Measurements from ENCODE around the gene DIAPH2.

Gene DIAPH2

DNA sequence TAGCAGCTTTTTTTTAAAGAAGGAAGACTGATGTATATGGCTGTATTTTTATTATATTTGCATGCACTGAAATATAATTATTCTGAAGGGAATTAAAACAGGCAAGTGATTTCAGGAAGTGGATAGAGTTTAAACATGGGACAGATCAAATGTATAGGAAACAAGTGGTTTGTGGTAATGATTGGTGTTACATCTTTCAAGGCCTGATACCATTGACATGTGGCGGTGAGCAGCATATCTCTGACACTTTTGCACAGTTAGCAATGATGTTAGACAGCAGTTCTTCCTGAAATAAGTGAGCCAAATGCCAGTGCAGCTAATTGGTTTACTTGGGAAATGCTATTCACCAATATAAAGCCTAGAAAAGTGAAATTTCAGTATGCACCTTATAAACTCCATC lies 471.2 kb downstream of the DIAPH2 start:
- Mint-ChIP-seq H3K27me3 (no peaks in the 10 kb centered on the region), H3K9me3 (no peaks in the 10 kb centered on the region), H3K27ac (no peak overlapping the region), H3K4me1 (ENCODE audit: low read depth) (peaks cover 6% of the 10 kb centered on the region), H3K36me3 (ENCODE audit: low read depth) (no peaks in the 10 kb centered on the region), H3K4me3 (no peak overlapping the region)

DNA sequence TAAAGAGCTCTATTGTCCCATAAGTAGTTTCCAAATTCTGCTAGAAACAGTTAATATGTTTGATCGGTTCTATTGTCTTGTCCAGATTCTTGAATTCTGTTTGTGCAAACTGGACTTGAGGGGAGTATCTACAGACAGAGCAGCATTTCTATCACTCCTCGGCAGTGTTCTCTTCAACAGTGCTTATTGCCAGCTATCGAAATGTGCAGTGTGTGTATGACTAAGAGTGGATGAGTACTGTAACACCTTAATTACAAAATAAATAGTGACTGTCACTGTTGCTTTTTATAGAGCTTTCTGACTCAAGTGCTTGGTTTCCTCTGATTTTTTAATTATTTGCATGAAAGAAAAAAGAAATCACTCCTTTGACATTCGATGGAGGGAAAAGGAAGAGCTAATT lies 473.6 kb downstream of the DIAPH2 start:
- H3K36me3 Mint-ChIP-seq (ENCODE audit: low read depth) = no peaks in the 10 kb centered on the region
- no peaks in the 10 kb centered on the region for H3K9me3 Mint-ChIP-seq
- no peak overlapping the region for H3K27ac Mint-ChIP-seq
- H3K4me1 Mint-ChIP-seq (ENCODE audit: low read depth) = peaks cover 6% of the 10 kb centered on the region
- H3K4me3 Mint-ChIP-seq = no peak overlapping the region
- no peaks in the 10 kb centered on the region for H3K27me3 Mint-ChIP-seq

DNA sequence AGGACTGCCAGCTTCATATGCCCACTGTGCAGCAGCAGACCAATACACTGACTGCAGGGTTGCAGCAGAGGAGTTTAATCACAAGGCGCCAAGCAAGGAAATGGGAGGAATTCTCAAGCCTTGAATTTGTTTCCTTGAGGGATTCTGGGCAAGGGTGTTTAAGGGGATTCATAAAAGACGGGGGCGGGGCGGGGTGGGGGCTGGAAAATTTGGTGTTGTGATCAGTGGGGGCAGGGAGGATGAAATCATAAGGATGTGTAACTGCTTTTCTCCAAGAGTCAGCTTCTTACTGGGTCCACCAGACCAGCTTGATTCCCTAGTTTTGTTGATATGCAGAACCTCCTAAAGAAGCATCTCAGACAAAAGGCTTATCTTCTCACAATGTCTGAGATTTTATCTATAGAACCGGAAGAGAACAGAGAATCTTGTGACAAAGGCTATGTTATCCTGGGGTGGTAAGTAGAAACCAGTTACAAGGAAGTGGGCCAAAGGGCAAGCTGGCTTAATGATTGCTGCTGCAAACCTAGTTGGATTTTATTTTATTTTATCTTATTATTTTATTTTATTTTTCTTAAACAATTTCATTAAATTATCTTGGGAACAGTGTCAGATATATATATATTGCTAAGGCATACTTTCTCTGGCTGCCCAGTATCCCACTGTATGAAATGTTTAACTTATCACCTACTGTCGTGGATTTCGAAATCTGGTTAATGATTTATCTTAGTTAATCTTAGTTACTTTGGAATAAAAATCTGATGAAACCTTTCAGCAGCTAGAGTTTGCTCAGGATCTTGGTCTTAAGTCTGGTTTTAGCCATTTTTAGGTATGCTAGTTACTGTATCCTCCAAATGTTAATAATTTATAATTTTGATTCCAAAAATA lies 475.5 kb downstream of the DIAPH2 start:
- no peak overlapping the region for H3K27ac Mint-ChIP-seq
- H3K36me3 Mint-ChIP-seq (ENCODE audit: low read depth) = no peaks in the 10 kb centered on the region
- peaks cover 6% of the 10 kb centered on the region for H3K4me1 Mint-ChIP-seq (ENCODE audit: low read depth)
- no peak overlapping the region for H3K4me3 Mint-ChIP-seq
- H3K9me3 Mint-ChIP-seq = no peaks in the 10 kb centered on the region
- no peaks in the 10 kb centered on the region for H3K27me3 Mint-ChIP-seq

DNA sequence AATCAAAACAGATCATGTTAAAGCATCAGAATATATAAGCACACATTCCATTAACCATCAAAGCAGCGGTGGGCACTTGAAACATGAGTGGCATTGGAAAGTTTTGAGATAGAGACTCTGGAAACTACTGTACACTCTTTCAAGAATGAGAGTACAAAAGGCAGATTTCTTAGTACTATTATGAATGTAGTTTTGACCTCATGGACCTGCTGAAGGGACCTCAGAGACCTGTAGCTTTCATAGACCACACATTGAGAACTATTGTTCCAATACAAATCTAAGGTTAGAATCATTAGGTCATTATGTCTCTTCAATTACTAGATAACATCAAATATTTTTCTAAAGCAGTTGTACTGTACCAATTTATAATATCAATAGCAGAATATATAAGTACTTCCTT lies 482.7 kb downstream of the DIAPH2 start:
- H3K9me3 Mint-ChIP-seq = no peaks in the 10 kb centered on the region

DNA sequence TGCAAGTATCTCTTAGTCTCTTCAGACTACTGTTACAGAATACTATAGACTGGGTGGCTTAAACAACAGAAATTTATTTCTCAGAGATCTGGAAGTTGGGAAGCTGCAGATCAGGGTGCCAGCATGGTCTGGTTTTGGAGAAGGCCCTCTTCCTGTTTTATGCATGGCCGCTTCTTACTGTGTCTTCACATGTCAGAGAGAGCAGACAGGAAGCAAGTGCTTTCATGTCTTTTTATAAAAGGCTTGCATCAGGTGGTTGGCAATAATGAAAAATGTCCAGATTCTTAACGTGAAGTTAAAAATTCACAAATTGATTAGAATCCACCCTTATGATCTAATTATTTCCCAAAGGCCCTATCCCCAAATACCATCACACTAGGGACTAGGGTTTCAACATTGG lies 484.0 kb downstream of the DIAPH2 start:
- H3K4me1 Mint-ChIP-seq (ENCODE audit: low read depth) = peaks cover 3% of the 10 kb centered on the region
- no peaks in the 10 kb centered on the region for H3K27me3 Mint-ChIP-seq
- H3K4me3 Mint-ChIP-seq = no peak overlapping the region
- H3K27ac Mint-ChIP-seq = no peak overlapping the region
- peaks cover 6% of the 10 kb centered on the region for H3K36me3 Mint-ChIP-seq (ENCODE audit: low read depth)
- H3K9me3 Mint-ChIP-seq = no peaks in the 10 kb centered on the region

More for the DNA sequence above, 482.7 kb downstream of the DIAPH2 start:
- Mint-ChIP-seq H3K27me3 (no peaks in the 10 kb centered on the region), H3K4me3 (no peak overlapping the region), H3K4me1 (ENCODE audit: low read depth) (peaks cover 3% of the 10 kb centered on the region), H3K27ac (no peak overlapping the region), H3K36me3 (ENCODE audit: low read depth) (peaks cover 6% of the 10 kb centered on the region)

DNA sequence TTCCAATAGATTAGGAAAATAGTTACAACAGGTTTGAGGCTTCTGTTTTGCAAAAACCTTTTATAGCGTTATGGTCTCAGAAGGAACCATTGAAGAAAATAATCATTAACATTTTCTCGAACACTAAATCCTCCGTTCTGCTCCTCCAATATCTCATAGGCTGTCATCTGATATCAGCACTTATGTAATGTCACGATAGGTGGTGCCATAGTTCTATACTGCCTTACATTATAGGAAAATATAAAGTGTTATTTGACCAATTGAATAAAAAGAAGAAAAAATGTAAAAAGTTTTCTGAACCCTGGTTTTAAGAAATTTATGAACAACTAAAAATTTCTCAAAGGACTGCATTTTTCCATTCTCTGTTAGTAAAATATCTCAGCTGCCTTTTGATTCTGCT lies 490.5 kb downstream of the DIAPH2 start:
- Mint-ChIP-seq H3K4me3 (no peak overlapping the region), H3K27me3 (no peaks in the 10 kb centered on the region), H3K36me3 (ENCODE audit: low read depth) (peaks cover 10% of the 10 kb centered on the region), H3K27ac (no peak overlapping the region), H3K4me1 (ENCODE audit: low read depth) (no peaks in the 10 kb centered on the region), H3K9me3 (no peaks in the 10 kb centered on the region)

DNA sequence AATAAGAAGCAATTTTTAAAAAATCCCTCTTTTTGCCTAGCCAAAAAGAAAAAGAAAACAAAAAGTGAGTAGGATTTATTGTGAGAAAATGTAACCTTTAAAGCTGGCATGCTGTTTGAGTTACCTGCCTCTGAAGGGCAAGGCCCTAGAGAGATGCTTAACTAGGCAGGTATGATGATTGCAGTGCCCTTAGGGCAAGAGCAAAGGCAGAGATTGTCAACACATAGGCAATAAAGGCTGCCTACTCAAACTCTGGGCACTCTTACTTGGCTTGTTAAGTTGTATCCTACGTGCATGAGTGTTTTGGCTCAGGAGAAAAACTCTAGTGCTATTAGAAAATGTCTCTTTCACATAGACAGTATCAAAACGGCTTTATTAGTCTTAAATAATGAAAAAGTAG lies 505.0 kb downstream of the DIAPH2 start:
- Mint-ChIP-seq H3K27ac (no peak overlapping the region), H3K27me3 (no peaks in the 10 kb centered on the region), H3K4me3 (no peak overlapping the region), H3K9me3 (no peaks in the 10 kb centered on the region), H3K36me3 (ENCODE audit: low read depth) (no peaks in the 10 kb centered on the region), H3K4me1 (ENCODE audit: low read depth) (no peaks in the 10 kb centered on the region)

DNA sequence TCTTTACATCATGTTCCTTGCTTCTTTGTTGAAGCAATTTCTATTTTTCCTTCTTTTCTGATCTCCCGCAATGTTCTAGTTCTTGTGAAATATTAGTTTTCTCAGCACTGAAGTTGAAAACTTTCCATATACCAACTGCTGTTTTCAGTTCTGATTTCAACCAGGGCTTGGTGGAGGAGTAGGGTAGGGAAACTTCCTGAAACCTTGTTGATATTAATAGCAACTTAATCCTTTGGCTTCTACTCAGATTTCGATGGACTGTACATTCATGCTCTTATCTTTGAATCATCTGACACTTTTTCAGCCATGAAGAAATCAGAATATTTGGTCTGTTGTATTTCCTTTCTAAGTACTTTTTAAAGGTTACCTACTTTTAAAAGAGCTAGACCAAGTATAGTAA lies 514.9 kb downstream of the DIAPH2 start:
- Mint-ChIP-seq H3K36me3 (ENCODE audit: low read depth) (no peaks in the 10 kb centered on the region), H3K9me3 (peaks cover 4% of the 10 kb centered on the region), H3K4me1 (ENCODE audit: low read depth) (no peaks in the 10 kb centered on the region)

DNA sequence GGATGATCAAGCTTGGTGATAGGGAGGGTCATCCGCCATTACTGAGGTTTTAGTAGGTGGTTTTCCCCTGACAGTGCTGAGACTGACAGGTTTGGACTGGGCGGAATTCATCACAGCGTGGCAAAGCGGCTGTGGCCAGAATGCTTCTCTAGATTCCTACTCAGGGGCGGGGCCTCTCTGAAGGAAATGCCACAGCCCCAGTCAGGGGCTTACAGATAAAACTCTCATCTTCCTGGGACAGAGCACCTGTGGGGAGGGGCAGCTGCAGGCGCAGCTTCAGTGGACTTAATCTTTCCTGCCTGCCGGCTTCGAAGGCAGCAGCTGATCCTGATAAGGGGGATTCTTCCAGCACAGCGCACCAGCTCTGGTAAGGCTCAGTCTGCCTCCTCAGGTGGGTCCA lies 515.8 kb downstream of the DIAPH2 start:
- no peak overlapping the region for H3K27ac Mint-ChIP-seq
- peaks cover 4% of the 10 kb centered on the region for H3K9me3 Mint-ChIP-seq
- H3K4me1 Mint-ChIP-seq (ENCODE audit: low read depth) = no peaks in the 10 kb centered on the region
- H3K27me3 Mint-ChIP-seq = no peaks in the 10 kb centered on the region
- H3K36me3 Mint-ChIP-seq (ENCODE audit: low read depth) = no peaks in the 10 kb centered on the region
- no peak overlapping the region for H3K4me3 Mint-ChIP-seq

More for the DNA sequence above, 514.9 kb downstream of the DIAPH2 start:
- H3K27me3 Mint-ChIP-seq = no peaks in the 10 kb centered on the region
- H3K27ac Mint-ChIP-seq = no peak overlapping the region
- H3K4me3 Mint-ChIP-seq = no peak overlapping the region

DNA sequence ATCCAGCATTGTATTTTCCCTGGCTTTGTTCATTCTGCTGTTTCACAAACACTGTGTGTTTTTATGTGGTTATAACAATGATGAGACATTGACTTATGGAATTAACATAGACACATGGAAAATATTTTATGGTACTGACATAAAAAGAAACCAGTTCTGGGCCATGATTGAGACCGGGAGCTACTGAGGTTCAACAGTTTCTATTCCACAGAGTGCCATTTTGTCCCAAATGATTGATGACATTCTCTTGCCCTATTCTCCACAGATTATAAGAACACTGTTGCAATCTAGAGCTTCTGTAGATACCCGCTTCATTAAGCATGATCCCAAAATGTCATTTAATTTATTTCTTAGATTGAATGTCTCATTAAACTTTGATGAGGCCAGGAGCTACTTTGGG lies 525.9 kb downstream of the DIAPH2 start:
- Mint-ChIP-seq H3K4me3 (no peak overlapping the region), H3K27ac (no peak overlapping the region), H3K4me1 (ENCODE audit: low read depth) (no peaks in the 10 kb centered on the region), H3K27me3 (no peaks in the 10 kb centered on the region), H3K9me3 (no peaks in the 10 kb centered on the region), H3K36me3 (ENCODE audit: low read depth) (no peaks in the 10 kb centered on the region)

DNA sequence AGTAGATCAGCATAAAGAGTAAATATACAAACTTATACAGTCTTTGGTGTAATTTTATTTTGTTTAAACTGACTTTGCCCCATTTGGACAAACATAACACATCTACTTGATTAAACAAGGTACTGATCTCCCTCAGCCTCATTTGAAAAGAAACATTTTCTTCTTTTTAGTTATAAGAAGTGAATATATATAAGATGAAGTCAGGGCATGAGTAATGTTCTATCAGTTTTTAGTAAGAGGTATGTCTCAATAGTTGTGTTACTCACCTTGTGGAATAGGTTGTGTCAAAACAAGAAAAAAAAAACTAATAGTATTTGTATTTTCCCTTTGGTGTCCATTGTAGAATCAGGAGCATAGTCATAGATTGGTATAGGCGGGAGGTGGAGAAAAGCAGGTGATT lies 526.4 kb downstream of the DIAPH2 start:
- H3K4me3 Mint-ChIP-seq = no peak overlapping the region
- no peaks in the 10 kb centered on the region for H3K36me3 Mint-ChIP-seq (ENCODE audit: low read depth)
- H3K27me3 Mint-ChIP-seq = no peaks in the 10 kb centered on the region
- no peaks in the 10 kb centered on the region for H3K9me3 Mint-ChIP-seq
- no peaks in the 10 kb centered on the region for H3K4me1 Mint-ChIP-seq (ENCODE audit: low read depth)
- no peak overlapping the region for H3K27ac Mint-ChIP-seq

DNA sequence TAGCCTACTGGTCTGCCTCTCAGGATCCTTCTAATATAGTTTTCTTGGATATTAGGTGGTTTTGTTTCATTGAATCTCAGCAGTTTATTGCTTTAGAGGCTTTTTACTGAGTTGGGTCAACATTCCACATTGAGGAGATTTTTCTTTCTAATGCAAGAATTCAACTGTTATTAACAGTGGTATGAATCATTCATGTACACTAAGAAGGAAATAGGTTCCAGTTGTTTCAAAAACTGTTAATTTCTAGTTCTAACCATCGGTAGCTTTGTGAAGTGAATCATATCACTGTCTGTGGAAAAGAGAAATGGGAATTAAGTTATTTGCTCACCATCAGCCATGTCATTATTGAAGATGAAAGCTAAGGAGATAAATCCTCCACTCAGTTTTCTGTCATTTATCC lies 530.5 kb downstream of the DIAPH2 start:
- no peaks in the 10 kb centered on the region for H3K27me3 Mint-ChIP-seq
- no peak overlapping the region for H3K27ac Mint-ChIP-seq

DNA sequence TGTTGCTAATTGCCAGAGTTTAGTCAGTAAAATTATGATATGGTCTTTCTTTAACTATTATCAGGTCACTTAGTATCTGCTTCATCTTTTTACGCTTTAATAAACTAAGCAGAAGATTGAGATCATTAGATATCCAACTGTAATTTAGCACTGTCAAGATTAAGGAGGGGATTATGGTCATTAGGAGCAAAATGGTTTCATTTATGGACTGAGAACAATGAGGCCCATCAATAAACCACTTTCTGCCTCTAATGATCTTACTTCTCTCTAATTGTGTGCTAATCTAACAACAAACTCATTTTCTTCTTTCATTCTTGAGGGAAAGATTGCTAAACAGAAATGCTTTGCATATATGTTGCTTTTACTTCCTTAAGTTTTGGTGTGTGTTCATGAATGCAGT lies 539.5 kb downstream of the DIAPH2 start:
- Mint-ChIP-seq H3K9me3 (no peaks in the 10 kb centered on the region), H3K36me3 (ENCODE audit: low read depth) (no peaks in the 10 kb centered on the region), H3K4me3 (no peak overlapping the region), H3K27me3 (no peaks in the 10 kb centered on the region), H3K27ac (no peak overlapping the region), H3K4me1 (ENCODE audit: low read depth) (no peaks in the 10 kb centered on the region)

More for the DNA sequence above, 530.5 kb downstream of the DIAPH2 start:
- Mint-ChIP-seq H3K9me3 (no peaks in the 10 kb centered on the region), H3K4me1 (ENCODE audit: low read depth) (no peaks in the 10 kb centered on the region), H3K4me3 (no peak overlapping the region), H3K36me3 (ENCODE audit: low read depth) (no peaks in the 10 kb centered on the region)

DNA sequence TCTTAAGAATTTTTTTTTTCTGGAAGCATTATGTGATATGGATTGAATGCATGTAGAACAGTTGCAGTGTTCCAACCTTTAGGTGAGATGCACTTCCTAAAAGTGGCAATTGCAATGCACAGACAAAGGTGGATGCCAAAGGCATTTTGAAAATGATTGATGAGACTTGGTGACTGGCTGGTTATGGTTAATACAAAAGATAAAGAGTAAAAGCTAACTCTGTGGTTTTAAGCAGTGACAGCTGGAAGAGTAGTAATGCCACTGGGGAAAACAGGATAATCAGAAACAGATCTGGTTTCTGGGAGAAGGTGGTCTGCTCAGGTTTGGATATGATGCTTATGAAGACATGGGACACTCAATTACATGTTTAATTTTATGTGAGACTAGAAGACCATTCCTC lies 544.7 kb downstream of the DIAPH2 start:
- H3K9me3 Mint-ChIP-seq = no peaks in the 10 kb centered on the region
- H3K27me3 Mint-ChIP-seq = no peaks in the 10 kb centered on the region
- H3K4me1 Mint-ChIP-seq (ENCODE audit: low read depth) = no peaks in the 10 kb centered on the region
- no peaks in the 10 kb centered on the region for H3K36me3 Mint-ChIP-seq (ENCODE audit: low read depth)
- no peak overlapping the region for H3K27ac Mint-ChIP-seq
- no peak overlapping the region for H3K4me3 Mint-ChIP-seq

DNA sequence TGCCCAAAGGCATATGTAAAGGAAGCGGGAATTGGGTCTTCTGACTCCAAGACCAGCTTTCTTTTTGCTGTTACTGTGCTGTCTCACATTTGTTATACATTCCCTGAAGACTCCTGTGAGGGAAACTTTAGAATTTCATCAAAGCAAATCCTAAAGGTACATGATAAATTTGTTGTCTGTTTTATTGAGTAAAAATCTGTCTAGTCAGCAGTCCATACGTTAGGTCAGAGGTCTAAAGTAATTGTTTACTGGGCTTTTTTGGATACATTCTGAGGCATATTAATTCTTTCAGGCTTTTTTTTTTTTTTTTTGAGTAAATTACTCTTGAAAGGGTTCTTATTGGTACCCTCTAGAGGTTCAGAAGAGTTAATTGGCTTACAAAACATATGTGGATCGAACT lies 546.3 kb downstream of the DIAPH2 start:
- H3K4me1 Mint-ChIP-seq (ENCODE audit: low read depth) = no peaks in the 10 kb centered on the region
- no peak overlapping the region for H3K27ac Mint-ChIP-seq
- H3K27me3 Mint-ChIP-seq = no peaks in the 10 kb centered on the region
- H3K36me3 Mint-ChIP-seq (ENCODE audit: low read depth) = no peaks in the 10 kb centered on the region
- no peaks in the 10 kb centered on the region for H3K9me3 Mint-ChIP-seq
- H3K4me3 Mint-ChIP-seq = no peak overlapping the region

DNA sequence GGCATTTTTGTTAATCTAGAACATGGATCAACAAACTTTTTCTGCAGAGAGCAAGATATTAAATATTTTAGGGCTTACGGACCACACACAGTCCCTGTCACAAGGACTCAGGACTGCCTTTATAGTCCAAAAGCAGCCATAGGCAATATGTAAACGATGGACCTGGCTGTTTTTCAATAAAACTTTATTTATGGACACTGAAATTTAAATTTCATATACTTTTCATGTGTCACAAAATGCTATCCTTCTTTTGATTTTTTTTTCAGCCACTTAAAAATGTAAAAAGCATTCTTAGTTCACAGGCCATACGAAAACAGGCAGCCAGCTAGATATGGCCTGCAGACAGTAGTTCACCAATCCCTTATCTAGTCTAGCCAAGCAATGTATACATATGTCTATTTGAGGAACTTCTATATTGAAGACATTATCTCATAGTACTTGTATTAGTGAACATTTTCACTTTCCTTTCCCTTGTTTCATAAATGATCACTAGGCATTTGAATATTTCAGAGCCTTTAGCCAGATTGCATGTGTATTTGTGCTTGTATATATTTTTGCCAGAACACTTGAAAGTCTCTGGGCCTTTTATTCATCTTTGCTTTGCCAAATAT lies 549.9 kb downstream of the DIAPH2 start:
- Mint-ChIP-seq H3K4me3 (no peak overlapping the region), H3K27ac (no peak overlapping the region), H3K9me3 (no peaks in the 10 kb centered on the region), H3K36me3 (ENCODE audit: low read depth) (no peaks in the 10 kb centered on the region), H3K27me3 (no peaks in the 10 kb centered on the region), H3K4me1 (ENCODE audit: low read depth) (no peaks in the 10 kb centered on the region)
